K562 (cell line): ENCODE measurements around the gene ARID3A. TPM values are rescaled to one million over a fixed set of nuclear protein-coding genes. Genes with fewer than 3 reads are reported as not detected.

Experiments used
- ATAC-seq: fragments of 200-7000 bp; cut with Tn5 transposase; 3 replicates; pipeline ENCODE4 v1.9.1; 2020; ENCODE audit warnings: moderate library complexity
- BruUV-seq: library from RNA; stranded (reverse); fragments of 400-500 nt; replicated peaks from 2 replicates; lab custom pipeline; 2021; lab: Mats Ljungman, UMichigan
- CTCF ChIA-PET: fragments of 300-600 bp; formaldehyde crosslinking; extraction: SDS; loops from one replicate; lab custom pipeline; 2021; ENCODE audit warnings: low intra/inter-chr PET ratio; lab: Yijun Ruan, JAX
- POLR2A ChIA-PET: fragments of 300-600, 350-650 bp; sonication (Branson Sonifier 250); formaldehyde crosslinking; extraction: SDS; loops from one replicate; lab custom pipeline; 2021; ENCODE audit warnings: antibody characterized with exemption, inconsistent platforms; lab: Yijun Ruan, JAX
- DNase-seq, 4 experiments: peaks; one replicate each; pipeline versions ENCODE4 v3.0.0 to v3.0.0-alpha.2; 2011 to 2018; ENCODE audit warnings: low spot score in 3 of 4, mixed read lengths in 3 of 4; ENCODE audit errors: extremely low read depth in 1 of 4
- FAIRE-seq: peaks from 2 replicates; lab custom pipeline; 2011; peaks lifted over from hg19 to GRCh38; lab: Jason Lieb, UNC
- H2AFZ ChIP-seq: 2 replicates; pipeline ENCODE4 v1.6.0; 2011; ENCODE audit warnings: low read depth, low read length, control low read depth, inconsistent platforms
- H3K27ac ChIP-seq: fragments of 200-600 bp; 3 replicates; pipeline ENCODE4 v1.8.0; 2011; ENCODE audit warnings: low read depth, mild to moderate bottlenecking, control low read depth, inconsistent platforms, low read length, moderate library complexity, mixed read lengths; ENCODE audit errors: extremely low read depth
- H3K27me3 ChIP-seq, 2 experiments: fragments of 300-600 bp in 1 of 2; 2 replicates in 1 of 2; 3 replicates in 1 of 2; pipeline versions ENCODE4 v1.6.0 to v1.8.0; 2011; ENCODE audit warnings: inconsistent platforms in 2 of 2, low read length in 2 of 2, mild to moderate bottlenecking in 1 of 2, mixed read lengths in 1 of 2, moderate library complexity in 1 of 2; ENCODE audit not compliant: control insufficient read depth in 2 of 2, insufficient read depth in 2 of 2
- H3K36me3 ChIP-seq: fragments of 300-600 bp; 3 replicates; pipeline ENCODE4 v1.8.0; 2011; ENCODE audit warnings: mild to moderate bottlenecking, low read length, inconsistent platforms; ENCODE audit not compliant: control insufficient read depth, insufficient read depth
- H3K4me1 ChIP-seq, 2 experiments: fragments of 200-600 bp in 1 of 2; replicated peaks in 1 of 2; 2 replicates in 1 of 2; 3 replicates in 1 of 2; pipeline versions ENCODE4 v1.5.1 to v1.8.0; 2011; ENCODE audit warnings: inconsistent platforms in 2 of 2, low read length in 2 of 2, mild to moderate bottlenecking in 1 of 2, mixed read lengths in 1 of 2, moderate library complexity in 1 of 2; ENCODE audit not compliant: control insufficient read depth in 2 of 2, insufficient read depth in 2 of 2
- H3K4me2 ChIP-seq: 2 replicates; pipeline ENCODE4 v1.6.1; 2011; ENCODE audit warnings: low read length, control low read depth, inconsistent platforms, mixed read lengths; ENCODE audit not compliant: insufficient read depth
- H3K4me3 ChIP-seq: fragments of 200-600 bp; sonication (generic), shearing (Covaris generic); 2 replicates; pipeline ENCODE4 v1.5.1; 2016; ENCODE audit warnings: control low read depth, inconsistent platforms
- H3K79me2 ChIP-seq: fragments of 200-600 bp; 3 replicates; pipeline ENCODE4 v1.8.0; 2011; ENCODE audit warnings: low read length, inconsistent platforms; ENCODE audit not compliant: control insufficient read depth, insufficient read depth
- H3K9ac ChIP-seq, 2 experiments: 2 replicates each; pipeline versions ENCODE4 v1.6.0 to v1.6.1; 2011; ENCODE audit warnings: low read depth in 2 of 2, low read length in 2 of 2, control low read depth in 1 of 2, inconsistent platforms in 1 of 2, mild to moderate bottlenecking in 1 of 2, mixed read lengths in 1 of 2; ENCODE audit not compliant: insufficient read depth in 1 of 2
- H3K9me1 ChIP-seq: one replicate; pipeline ENCODE4 v1.6.0; 2011; ENCODE audit warnings: inconsistent platforms, mild to moderate bottlenecking, low read length, moderate library complexity; ENCODE audit not compliant: control insufficient read depth, insufficient read depth
- H3K9me3 ChIP-seq: replicated peaks from 2 replicates; pipeline ENCODE4 v1.5.1; 2011; ENCODE audit warnings: low read depth, low read length, inconsistent platforms; ENCODE audit not compliant: control insufficient read depth, insufficient read depth
- H4K20me1 ChIP-seq: replicated peaks from 2 replicates; pipeline ENCODE4 v1.6.1; 2011; ENCODE audit warnings: low read length, inconsistent platforms, mixed read lengths; ENCODE audit not compliant: control insufficient read depth, insufficient read depth
- CBFA2T3 ChIP-seq: fragments of 450-650 bp; IDR thresholded peaks from 2 replicates; pipeline ENCODE4 v1.6.1; 2017
- DPF2 ChIP-seq: fragments of 450-650 bp; IDR thresholded peaks from 2 replicates; pipeline ENCODE4 v1.6.1; 2016
- FOXA1 ChIP-seq: fragments of 450-650 bp; IDR thresholded peaks from 2 replicates; pipeline ENCODE4 v1.6.1; 2016; ENCODE audit warnings: mild to moderate bottlenecking, borderline replicate concordance
- JUNB ChIP-seq: fragments of 450-650 bp; formaldehyde crosslinking; conservative IDR thresholded peaks from 2 replicates; pipeline ENCODE4 v1.4.0; 2020; ENCODE audit warnings: mild to moderate bottlenecking
- KDM4B ChIP-seq, 2 experiments: fragments of 450-650 bp in 1 of 2; sonication (generic) in 1 of 2; IDR thresholded peaks; 2 replicates each; pipeline ENCODE4 v1.6.1; 2016 to 2017; ENCODE audit warnings: borderline replicate concordance in 2 of 2, antibody characterized with exemption in 1 of 2, low read depth in 1 of 2, mild to moderate bottlenecking in 1 of 2
- LCOR ChIP-seq: sonication (generic); formaldehyde crosslinking; IDR thresholded peaks from 2 replicates; pipeline ENCODE4 v1.8.0; 2022; ENCODE audit warnings: mild to moderate bottlenecking, missing genetic modification reagents
- RAD21 ChIP-seq, 2 experiments: fragments of 250-450 bp in 1 of 2; fragments of 450-650 bp in 1 of 2; sonication (Bioruptor Pico) in 1 of 2; formaldehyde crosslinking in 1 of 2; IDR thresholded peaks in 1 of 2; conservative IDR thresholded peaks in 1 of 2; 2 replicates each; pipeline versions ENCODE4 v1.4.0 to v1.8.0; 2020 to 2022; ENCODE audit warnings: mild to moderate bottlenecking in 2 of 2, moderate library complexity in 1 of 2
- U2AF2 ChIP-seq: fragments of 200-400 bp; formaldehyde crosslinking; optimal IDR thresholded peaks from 2 replicates; pipeline ENCODE3; 2017; ENCODE audit warnings: low read depth, mild to moderate bottlenecking, low read length
- ZBTB9 ChIP-seq: fragments of 450-650 bp; formaldehyde crosslinking; IDR thresholded peaks from 2 replicates; pipeline ENCODE4 v1.4.0; 2020; ENCODE audit warnings: mild to moderate bottlenecking, moderate library complexity
- ZNF695 ChIP-seq: fragments of 450-650 bp; formaldehyde crosslinking; IDR thresholded peaks from 2 replicates; pipeline ENCODE4 v1.4.0; 2020; ENCODE audit warnings: mild to moderate bottlenecking, moderate library complexity
- WGBS: fragments of 100-300 bp; shearing (Covaris generic); methylation state at CpG from one replicate; pipeline ENCODE4 v1.1.6; 2016; ENCODE audit warnings: low coverage, mixed read lengths; ENCODE audit not compliant: insufficient coverage; ENCODE audit errors: missing lambda C conversion rate; 5-methylcytosine and 5-hydroxymethylcytosine counted together
- in situ Hi-C: fragments of 300-500 bp; cut with MboI; formaldehyde crosslinking; loops from 4 replicates; pipeline ENCODE4 v1.15.0; 2018; ENCODE audit warnings: inconsistent platforms, mixed read lengths
- intact Hi-C: fragments of 100-400 bp; cut with micrococcal nuclease; formaldehyde crosslinking; loops from 2 replicates; pipeline ENCODE4 v1.14.2; 2022
- polyA plus RNA-seq, 8 experiments: library from polyadenylated mRNA; depleted of rRNA in 4 of 8; stranded (reverse) in 5 of 8; unstranded in 3 of 8; fragments of >200 nt; fragmentation: Nextera tagmentation in 2 of 8; fragmentation: Illumina TruSeq in 1 of 8; extraction: Ambion mirVana in 2 of 8; extraction: Trizol in 1 of 8; gene quantifications; 2 replicates each; pipeline versions ENCODE4 v1.2.1 to v1.2.3, GENCODE V29; 2011 to 2014; ENCODE audit warnings: inconsistent platforms in 1 of 8, missing spikeins in 1 of 8
- total RNA-seq, 7 experiments: library from RNA; depleted of rRNA in 6 of 7; stranded (reverse); fragments of >200 nt in 6 of 7; fragmentation: Illumina TruSeq in 2 of 7; extraction: Trizol in 2 of 7; gene quantifications; 2 replicates each; pipeline versions ENCODE4 v1.2.1 to v1.2.3, GENCODE V29; 2011 to 2021; ENCODE audit warnings: low replicate concordance in 1 of 7
- TF ChIP-seq, protein P1 (sequence below): fragments of 450-650 bp; formaldehyde crosslinking; IDR thresholded peaks from 2 replicates; pipeline ENCODE4 v1.4.0; 2020; ENCODE audit warnings: mild to moderate bottlenecking, moderate library complexity
- TF ChIP-seq, protein P2 (sequence below): sonication (generic); formaldehyde crosslinking; IDR thresholded peaks from 2 replicates; pipeline ENCODE4 v1.8.0; 2022; ENCODE audit warnings: mild to moderate bottlenecking, missing genetic modification reagents

The ARID3A gene
- total and polyA plus RNA-seq, 9 of the 15 experiments (the other 6 are each of a cell fraction or from before 2014, with no cell fraction given): 1.4 to 118 (median 31.2) TPM

DNA sequence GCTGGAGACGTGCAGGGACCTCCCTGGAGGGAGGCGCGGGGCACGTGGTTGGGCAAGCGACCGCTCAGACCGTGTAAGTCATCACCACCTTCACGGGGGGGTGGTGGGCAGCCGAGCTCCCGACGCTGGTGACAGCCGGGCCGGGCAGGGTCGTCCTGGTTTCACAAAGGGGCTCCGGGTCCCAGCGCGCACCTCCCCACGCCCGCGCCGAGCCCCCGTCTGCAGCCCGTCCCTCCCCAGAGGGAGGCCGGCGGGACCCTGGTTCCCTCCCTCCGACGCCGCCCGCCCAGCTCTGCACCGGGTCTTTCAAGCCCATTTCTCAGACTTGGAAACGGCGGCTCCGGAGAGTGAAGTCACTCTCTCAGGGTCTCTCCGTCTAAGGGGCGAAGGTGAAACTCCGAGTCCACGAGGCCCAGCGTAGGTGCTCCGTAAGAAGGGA is 729 bp upstream of the ARID3A start:
- ChIA-PET CTCF (interaction anchor here (0.6 to 8.8 kb wide), 2 partner anchors 58 to 79 kb away, joined by 3 to 158 read pairs; partner anchors contain the start of gene WDR18), POLR2A (interaction anchor here (0.5 to 4.2 kb wide), 7 partner anchors 31 to 345 kb away, joined by 3 to 24 read pairs (median 3); partner anchors contain the start of genes RNU6-2 and WDR18)
- Histone ChIP-seq H3K9ac (peak overlapping the region; percentile 85 to 99), H3K9me1 (no peaks in the 10 kb centered on the region), H3K79me2 (peaks cover 65% of the 10 kb centered on the region), H3K4me1 (peaks cover 8 to 75% of the 10 kb centered on the region in 2 experiments; a peak in 4 of 5 replicates), H3K27me3 (no peaks in the 10 kb centered on the region), H4K20me1 (no peaks in the 10 kb centered on the region; the same call in 1 of the 2 replicates), H3K4me2 (peak overlapping the region; percentile 95), H3K27ac (peak overlapping the region; percentile 97), H3K36me3 (peaks cover 20% of the 10 kb centered on the region; the same call in 2 of the 3 replicates), H3K9me3 (no peaks in the 10 kb centered on the region), H3K4me3 (peak overlapping the region; percentile 99), H2AFZ (peak overlapping the region; percentile 82)
- no TSS peak for BruUV-seq
- 0% methylated on average over 17 of the region's 39 CpGs for WGBS
- ATAC-seq (peak; percentile 63), DNase-seq (peak; percentile 50 to 76 (median 62)), FAIRE-seq (peak; percentile 91)
- intact Hi-C loops (loop anchor here (1.0 to 2.0 kb wide), 2 partner anchors 30 to 55 kb away; no protein-coding TSS in a partner anchor), in situ Hi-C loops (no loop called here)
- TF ChIP-seq, protein P1, sequence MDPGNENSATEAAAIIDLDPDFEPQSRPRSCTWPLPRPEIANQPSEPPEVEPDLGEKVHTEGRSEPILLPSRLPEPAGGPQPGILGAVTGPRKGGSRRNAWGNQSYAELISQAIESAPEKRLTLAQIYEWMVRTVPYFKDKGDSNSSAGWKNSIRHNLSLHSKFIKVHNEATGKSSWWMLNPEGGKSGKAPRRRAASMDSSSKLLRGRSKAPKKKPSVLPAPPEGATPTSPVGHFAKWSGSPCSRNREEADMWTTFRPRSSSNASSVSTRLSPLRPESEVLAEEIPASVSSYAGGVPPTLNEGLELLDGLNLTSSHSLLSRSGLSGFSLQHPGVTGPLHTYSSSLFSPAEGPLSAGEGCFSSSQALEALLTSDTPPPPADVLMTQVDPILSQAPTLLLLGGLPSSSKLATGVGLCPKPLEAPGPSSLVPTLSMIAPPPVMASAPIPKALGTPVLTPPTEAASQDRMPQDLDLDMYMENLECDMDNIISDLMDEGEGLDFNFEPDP: no peak
- TF ChIP-seq U2AF2 (no peak), RAD21 (CRISPR knock-in tag; conservative IDR thresholded peaks at IDR 0.05 in 1 of 2, IDR thresholded peaks at IDR 0.05 in 1 of 2) (peak in 1 of 2 experiments; percentile 29; a peak in 1 of 4 replicates), LCOR (CRISPR knock-in tag) (no peak), CBFA2T3 (no peak), KDM4B (IDR thresholded peaks at IDR 0.05; ENCODE audit: borderline replicate concordance in 2 of 2, low read depth in 1 of 2) (0 out of 4 replicates have a peak, but pooled peaks of 1 of the 2 experiments have one; percentile 10), FOXA1 (no peak), JUNB (0 out of 2 replicates have a peak, but pooled peaks have one; percentile 44), DPF2 (0 out of 2 replicates have a peak, but pooled peaks have one; percentile 16), ZBTB9 (CRISPR knock-in tag) (no peak), ZNF695 (CRISPR knock-in tag) (no peak)
- TF ChIP-seq, protein P2, sequence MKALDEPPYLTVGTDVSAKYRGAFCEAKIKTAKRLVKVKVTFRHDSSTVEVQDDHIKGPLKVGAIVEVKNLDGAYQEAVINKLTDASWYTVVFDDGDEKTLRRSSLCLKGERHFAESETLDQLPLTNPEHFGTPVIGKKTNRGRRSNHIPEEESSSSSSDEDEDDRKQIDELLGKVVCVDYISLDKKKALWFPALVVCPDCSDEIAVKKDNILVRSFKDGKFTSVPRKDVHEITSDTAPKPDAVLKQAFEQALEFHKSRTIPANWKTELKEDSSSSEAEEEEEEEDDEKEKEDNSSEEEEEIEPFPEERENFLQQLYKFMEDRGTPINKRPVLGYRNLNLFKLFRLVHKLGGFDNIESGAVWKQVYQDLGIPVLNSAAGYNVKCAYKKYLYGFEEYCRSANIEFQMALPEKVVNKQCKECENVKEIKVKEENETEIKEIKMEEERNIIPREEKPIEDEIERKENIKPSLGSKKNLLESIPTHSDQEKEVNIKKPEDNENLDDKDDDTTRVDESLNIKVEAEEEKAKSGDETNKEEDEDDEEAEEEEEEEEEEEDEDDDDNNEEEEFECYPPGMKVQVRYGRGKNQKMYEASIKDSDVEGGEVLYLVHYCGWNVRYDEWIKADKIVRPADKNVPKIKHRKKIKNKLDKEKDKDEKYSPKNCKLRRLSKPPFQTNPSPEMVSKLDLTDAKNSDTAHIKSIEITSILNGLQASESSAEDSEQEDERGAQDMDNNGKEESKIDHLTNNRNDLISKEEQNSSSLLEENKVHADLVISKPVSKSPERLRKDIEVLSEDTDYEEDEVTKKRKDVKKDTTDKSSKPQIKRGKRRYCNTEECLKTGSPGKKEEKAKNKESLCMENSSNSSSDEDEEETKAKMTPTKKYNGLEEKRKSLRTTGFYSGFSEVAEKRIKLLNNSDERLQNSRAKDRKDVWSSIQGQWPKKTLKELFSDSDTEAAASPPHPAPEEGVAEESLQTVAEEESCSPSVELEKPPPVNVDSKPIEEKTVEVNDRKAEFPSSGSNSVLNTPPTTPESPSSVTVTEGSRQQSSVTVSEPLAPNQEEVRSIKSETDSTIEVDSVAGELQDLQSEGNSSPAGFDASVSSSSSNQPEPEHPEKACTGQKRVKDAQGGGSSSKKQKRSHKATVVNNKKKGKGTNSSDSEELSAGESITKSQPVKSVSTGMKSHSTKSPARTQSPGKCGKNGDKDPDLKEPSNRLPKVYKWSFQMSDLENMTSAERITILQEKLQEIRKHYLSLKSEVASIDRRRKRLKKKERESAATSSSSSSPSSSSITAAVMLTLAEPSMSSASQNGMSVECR (CRISPR knock-in tag): peak; percentile 85
